HG03196 (cell line): ENCODE data around the gene RXRA.

Experiments
- ATAC-seq: cut with Tn5 transposase; IDR thresholded peaks from one replicate; pipeline ENCODE4 v1.9.1; 2021; ENCODE audit not compliant: unreplicated experiment

The RXRA gene

GRCh38 chr9:134322781-134323241 is 3.4 kb upstream of the RXRA start:
- ATAC-seq, result no peak

- no peak for ATAC-seq
Observed at GRCh38 chr9:134323741-134324358, 2.4 kb upstream of the RXRA start.

- ATAC-seq, result no peak
Observed at GRCh38 chr9:134324359-134325095, 1.7 kb upstream of the RXRA start.

- no peak for ATAC-seq
Observed at GRCh38 chr9:134325096-134325812, 1.0 kb upstream of the RXRA start.

GRCh38 chr9:134326724-134327601 is 708 bp downstream of the RXRA start:
- no peak for ATAC-seq

GRCh38 chr9:134327671-134328231 is 1.5 kb downstream of the RXRA start:
- ATAC-seq, result no peak

GRCh38 chr9:134328341-134328840 is 2.1 kb downstream of the RXRA start:
- no peak for ATAC-seq

- ATAC-seq, result no peak
Observed at GRCh38 chr9:134328841-134329575, 2.8 kb downstream of the RXRA start.

- no peak for ATAC-seq
Observed at GRCh38 chr9:134329576-134329855, 3.3 kb downstream of the RXRA start.

GRCh38 chr9:134329886-134330285 is 3.6 kb downstream of the RXRA start:
- ATAC-seq, result no peak

- ATAC-seq, result no peak
Observed at GRCh38 chr9:134330590-134330989, 4.3 kb downstream of the RXRA start.

GRCh38 chr9:134331186-134332025 is 5.2 kb downstream of the RXRA start:
- no peak for ATAC-seq

GRCh38 chr9:134332266-134332665 is 6.0 kb downstream of the RXRA start:
- no peak for ATAC-seq

GRCh38 chr9:134332841-134333233 is 6.6 kb downstream of the RXRA start:
- no peak for ATAC-seq

- no peak for ATAC-seq
Observed at GRCh38 chr9:134333234-134333873, 7.1 kb downstream of the RXRA start.

- ATAC-seq, result no peak
Observed at GRCh38 chr9:134333874-134334581, 7.8 kb downstream of the RXRA start.

GRCh38 chr9:134335061-134335460 is 8.8 kb downstream of the RXRA start:
- ATAC-seq, result no peak
